ENCODE data around the gene TMEM30B.

- no peak for TF ChIP-seq RAD21 (IDR thresholded peaks at IDR 0.05; ENCODE audit: low read length)
- TF ChIP-seq SMC3 (IDR thresholded peaks at IDR 0.05; ENCODE audit: low read depth, low read length), result no peak
- TF ChIP-seq, protein P1, sequence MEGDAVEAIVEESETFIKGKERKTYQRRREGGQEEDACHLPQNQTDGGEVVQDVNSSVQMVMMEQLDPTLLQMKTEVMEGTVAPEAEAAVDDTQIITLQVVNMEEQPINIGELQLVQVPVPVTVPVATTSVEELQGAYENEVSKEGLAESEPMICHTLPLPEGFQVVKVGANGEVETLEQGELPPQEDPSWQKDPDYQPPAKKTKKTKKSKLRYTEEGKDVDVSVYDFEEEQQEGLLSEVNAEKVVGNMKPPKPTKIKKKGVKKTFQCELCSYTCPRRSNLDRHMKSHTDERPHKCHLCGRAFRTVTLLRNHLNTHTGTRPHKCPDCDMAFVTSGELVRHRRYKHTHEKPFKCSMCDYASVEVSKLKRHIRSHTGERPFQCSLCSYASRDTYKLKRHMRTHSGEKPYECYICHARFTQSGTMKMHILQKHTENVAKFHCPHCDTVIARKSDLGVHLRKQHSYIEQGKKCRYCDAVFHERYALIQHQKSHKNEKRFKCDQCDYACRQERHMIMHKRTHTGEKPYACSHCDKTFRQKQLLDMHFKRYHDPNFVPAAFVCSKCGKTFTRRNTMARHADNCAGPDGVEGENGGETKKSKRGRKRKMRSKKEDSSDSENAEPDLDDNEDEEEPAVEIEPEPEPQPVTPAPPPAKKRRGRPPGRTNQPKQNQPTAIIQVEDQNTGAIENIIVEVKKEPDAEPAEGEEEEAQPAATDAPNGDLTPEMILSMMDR (conservative IDR thresholded peaks at IDR 0.05; ENCODE audit: low read depth, low read length), result no peak
These were observed 7.1 kb upstream of the TMEM30B start for GRCh38 chr14:61288228-61288627.

All from IMR-90 (cell line).